Measurements from ENCODE around the gene PAK1.
"Not testable (repeated sequence)": the region's sequence is repeated elsewhere in the genome, so short reads cannot be mapped to it uniquely, and the experiment has no call there.

Gene PAK1

GRCh38 chr11:77308838-77309237 lies 165.1 kb downstream of the PAK1 start:
- DNase-seq (ENCODE audit: low read depth, low spot score): no peak

- no peak for DNase-seq (ENCODE audit: low read depth, low spot score)
Observed at GRCh38 chr11:77303328-77303727, 170.6 kb downstream of the PAK1 start.

GRCh38 chr11:77302752-77303151 lies 171.1 kb downstream of the PAK1 start:
- DNase-seq (ENCODE audit: low read depth, low spot score): no peak

- DNase-seq (ENCODE audit: low read depth, low spot score): no peak
Observed at GRCh38 chr11:77301510-77301909, 172.4 kb downstream of the PAK1 start, which contains the start of gene GDPD4. TSS of gene GDPD4 (minus strand) at chr11:77301686. CDS start at chr11:77285137, 16,549 bp downstream.

GRCh38 chr11:77300695-77301094 lies 173.2 kb downstream of the PAK1 start:
- DNase-seq (ENCODE audit: low read depth, low spot score): no peak

- not testable (repeated sequence) for DNase-seq (ENCODE audit: low read depth, low spot score)
Observed at GRCh38 chr11:77300028-77300427, 173.9 kb downstream of the PAK1 start.

- DNase-seq (ENCODE audit: low read depth, low spot score): no peak
Observed at GRCh38 chr11:77299528-77299993, 174.3 kb downstream of the PAK1 start.

- no peak for DNase-seq (ENCODE audit: low read depth, low spot score)
Observed at GRCh38 chr11:77294040-77294439, 179.9 kb downstream of the PAK1 start.

- no peak for DNase-seq (ENCODE audit: low read depth, low spot score)
Observed at GRCh38 chr11:77289737-77290136, 184.2 kb downstream of the PAK1 start.

- peak; percentile 55 for DNase-seq (ENCODE audit: low read depth, low spot score)
Observed at GRCh38 chr11:77287615-77288273, 186.2 kb downstream of the PAK1 start.

- no peak for DNase-seq (ENCODE audit: low read depth, low spot score)
Observed at GRCh38 chr11:77287136-77287535, 186.8 kb downstream of the PAK1 start.

- no peak for DNase-seq (ENCODE audit: low read depth, low spot score)
Observed at GRCh38 chr11:77284476-77285468, 189.1 kb downstream of the PAK1 start.

GRCh38 chr11:77283101-77283500 lies 190.8 kb downstream of the PAK1 start:
- no peak for DNase-seq (ENCODE audit: low read depth, low spot score)

- no peak for DNase-seq (ENCODE audit: low read depth, low spot score)
Observed at GRCh38 chr11:77278595-77279506, 195.0 kb downstream of the PAK1 start.

GRCh38 chr11:77276271-77276670 lies 197.6 kb downstream of the PAK1 start:
- no peak for DNase-seq (ENCODE audit: low read depth, low spot score)

Measured in brain pericyte (primary cell).